NCI-H2171 (cell line): ENCODE data around the gene LRRC51.
"Not testable (repeated sequence)": the region's sequence is repeated elsewhere in the genome, so short reads cannot be mapped to it uniquely, and the experiment has no call there.

Experiments used
- DNase-seq: peaks from one replicate; lab custom pipeline; 2025; lab: John Stamatoyannopoulos, UW

Gene LRRC51

DNA sequence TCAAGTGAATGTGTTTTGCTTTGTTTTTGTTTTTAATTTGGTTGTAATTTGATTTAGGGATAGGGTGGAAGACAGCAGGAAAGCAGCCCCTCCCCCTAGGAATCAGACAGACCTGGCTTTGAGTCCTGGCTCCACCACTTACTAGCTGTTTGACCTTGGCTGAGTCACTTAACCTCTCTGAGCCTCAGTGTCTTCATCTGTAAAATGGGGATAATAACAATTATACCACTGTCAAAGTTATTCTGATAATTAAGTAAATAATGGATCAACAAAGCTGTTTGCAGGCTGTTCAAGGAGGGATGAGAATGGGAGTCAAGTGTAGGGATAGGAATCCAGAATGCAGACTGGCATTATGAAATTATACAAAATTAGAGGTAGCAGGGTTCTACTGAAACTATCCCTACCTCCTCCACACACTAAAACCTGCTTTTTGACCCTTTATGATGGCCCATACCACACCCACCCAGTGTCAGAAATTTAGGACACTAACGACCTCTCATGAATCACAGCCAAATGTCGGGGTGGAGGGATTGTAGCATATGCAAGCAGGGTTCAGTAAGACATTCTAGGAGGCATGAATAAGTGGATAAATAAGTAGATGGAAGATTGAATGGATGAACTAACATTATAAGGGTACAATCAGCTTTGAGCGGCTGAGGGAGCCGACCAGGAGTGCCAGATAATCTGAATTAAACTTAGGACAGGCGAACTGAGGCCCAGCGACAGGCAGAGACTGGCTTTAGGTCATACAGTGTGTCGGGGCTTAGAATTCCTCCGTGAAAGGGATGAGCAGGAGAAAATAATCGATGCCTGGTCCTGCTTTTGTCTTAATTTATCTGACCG is 30.9 kb downstream of the LRRC51 start:
- DNase-seq: no peak

DNA sequence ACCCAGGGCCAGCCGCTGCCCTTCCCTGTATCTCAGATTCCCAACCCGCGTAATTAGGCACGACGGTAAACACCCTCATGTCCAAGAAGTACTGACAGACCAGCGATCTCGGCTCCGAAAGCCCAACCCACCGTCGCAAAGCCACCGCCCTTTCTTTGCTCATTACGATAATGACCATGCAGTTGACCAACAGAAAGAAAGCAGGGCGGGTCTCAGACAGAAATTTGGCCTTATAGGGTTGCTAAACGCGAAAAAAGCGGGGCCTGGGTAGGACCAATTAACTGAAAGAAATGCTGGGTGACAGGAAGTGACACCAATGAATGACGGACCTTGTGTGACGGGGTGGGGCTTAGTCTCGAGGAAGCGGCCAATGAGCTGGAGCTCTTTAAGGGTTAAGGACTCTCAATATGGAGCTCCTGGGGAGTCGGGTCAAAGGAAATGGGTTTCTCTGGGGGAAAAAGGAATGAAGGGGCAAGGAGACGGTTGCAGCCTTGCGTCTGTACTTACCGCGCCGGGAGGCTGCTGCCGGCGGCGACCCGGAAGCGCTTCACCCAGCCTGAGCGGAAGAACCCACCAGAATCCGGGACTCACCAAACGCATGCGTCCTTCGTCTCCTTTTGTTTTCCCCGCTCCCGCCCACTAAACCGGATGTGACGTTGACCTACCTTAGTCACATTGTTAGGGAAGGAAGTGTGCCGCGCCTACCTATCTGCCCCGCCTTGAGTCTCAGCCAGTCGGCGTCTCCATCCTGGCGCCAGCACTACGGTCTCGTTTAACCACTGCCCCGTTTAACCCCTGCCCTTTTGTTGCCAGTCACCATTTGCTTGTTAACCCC is 31.7 kb downstream of the LRRC51 start, which contains the start of gene ANAPC15:
ANAPC15 (minus strand) TSS at position 553 of the 835 bp plus-strand sequence. CDS start 1,419 bp downstream, outside the sequence.
- peak; percentile 98 for DNase-seq

DNA sequence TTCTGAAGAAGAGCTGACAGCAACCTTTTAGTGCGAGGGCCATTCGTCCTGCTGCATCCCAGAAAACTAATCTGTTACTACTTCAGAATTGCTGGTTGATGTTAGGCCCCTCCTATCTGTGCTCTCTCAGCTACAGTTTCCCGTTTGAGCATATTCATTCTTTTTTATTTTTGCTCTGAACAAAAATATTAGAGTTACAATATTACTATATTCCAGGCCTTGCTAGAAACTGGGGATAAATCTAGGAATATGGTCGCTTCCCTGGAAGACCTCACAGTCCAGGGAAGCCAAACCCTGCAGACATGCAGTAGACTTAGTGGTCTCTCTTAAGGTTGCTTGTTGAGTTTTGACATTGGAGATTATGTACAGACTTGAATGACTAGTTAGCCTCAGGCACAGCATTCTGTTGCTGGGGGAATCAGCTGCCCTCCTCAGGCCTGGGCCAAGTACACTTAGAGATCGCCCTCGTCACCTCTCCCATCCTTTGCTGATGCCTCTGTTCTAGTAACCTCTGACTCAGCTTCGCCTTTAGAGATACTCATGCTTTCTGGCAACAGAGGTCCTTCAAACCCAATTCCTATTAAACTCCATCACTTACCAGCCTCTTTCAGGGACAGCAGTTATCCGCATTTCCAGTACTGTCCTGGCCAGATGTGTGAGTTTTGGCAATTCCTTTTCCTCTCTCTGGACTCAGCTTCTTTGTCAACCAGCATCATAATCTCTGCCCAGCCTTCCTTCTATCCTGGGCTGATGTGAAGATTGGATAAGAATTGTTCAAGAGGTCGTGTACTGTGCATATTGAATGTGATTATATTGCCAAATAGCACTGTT is 32.5 kb downstream of the LRRC51 start:
- no peak for DNase-seq

DNA sequence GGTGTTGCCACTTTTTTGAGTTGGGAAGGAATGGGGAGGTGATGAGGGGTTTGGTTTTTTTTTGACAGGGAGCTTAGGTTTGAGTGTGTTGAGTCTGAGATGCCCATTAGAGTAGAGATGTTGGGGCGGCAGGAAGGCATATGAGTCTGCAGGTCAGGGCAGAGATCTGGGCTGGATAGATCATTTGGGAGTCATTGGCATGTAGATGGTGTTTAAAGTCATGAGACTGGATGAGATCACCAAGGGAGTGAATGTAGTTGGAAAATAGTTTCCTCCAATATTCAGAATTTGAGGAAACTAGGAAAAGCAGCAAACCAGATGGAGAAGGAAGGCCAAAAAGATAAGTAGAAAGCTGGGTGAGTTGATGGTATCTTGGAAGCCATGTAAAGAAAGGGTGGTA is 33.9 kb downstream of the LRRC51 start:
- DNase-seq: no peak

DNA sequence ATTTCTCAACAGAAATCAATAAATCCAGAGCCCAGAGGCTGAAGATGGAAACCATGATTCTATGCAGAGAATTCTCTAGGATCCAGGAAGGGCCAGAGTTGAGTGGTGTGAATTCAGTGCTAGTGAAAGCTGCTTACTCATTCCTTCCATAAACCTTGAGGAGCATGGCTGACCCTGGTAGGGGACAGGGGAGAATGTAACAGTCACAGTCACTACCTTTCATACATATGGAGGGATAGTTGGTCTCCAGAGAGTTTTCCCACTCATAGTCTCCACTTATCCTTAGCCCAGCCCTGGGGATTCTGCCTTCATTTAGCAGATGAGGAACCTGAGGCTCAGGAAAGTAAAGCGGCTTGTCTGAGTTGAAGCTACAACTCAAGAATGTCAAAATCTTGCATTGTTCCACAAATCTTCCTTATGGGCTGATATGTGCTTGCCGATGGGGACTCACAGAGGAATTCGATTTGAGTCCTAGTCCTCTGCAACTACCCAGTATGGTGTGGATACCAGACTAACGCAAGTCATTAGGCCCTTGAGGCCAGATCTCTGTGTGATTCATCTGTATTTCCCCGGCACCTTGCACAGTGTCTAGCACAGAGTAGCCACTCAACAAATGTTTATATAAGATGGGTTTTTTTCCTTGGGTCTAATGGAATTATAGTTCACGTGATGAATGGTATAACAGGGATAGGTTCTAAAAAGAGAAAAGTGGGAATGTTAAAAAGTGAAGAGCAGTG is 35.5 kb downstream of the LRRC51 start:
- DNase-seq: no peak

DNA sequence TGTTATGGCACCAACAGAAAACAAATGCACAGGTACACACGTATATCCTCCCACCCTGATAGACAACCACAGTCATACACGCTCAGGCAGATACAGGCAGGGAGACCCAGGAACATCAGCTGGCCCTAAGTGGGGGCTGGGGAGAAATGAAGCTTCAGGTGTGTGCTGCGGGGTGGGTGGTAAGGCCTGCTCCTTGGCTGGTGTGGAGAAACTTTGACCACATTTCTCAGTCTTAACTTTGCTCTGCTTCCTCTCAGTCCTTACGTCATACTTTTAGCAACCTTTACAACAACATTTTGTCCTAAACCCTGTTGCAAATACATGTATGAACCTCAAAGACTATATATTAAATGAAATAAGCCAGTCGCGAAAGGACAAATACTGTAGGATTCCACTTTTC is 38.5 kb downstream of the LRRC51 start:
- DNase-seq: no peak

DNA sequence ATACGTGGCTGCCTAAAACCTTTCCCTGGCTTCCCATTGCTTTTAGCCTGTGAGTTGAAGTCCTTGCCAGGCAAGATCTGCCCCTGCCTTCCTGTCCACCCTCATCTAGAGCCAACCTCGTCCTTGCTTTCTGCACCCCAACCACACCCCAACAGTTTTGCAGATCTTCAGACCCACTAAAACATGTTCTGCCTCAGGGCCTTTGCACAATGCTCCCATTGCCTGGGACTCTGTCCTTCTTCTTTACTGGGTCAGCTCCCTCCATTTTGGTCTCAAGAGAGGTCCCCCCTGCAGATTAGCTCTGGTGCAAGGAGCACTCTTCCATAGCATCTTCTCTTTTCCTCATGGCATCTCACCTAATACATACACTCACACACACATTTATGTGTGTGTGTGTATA is 40.3 kb downstream of the LRRC51 start:
- no peak for DNase-seq

DNA sequence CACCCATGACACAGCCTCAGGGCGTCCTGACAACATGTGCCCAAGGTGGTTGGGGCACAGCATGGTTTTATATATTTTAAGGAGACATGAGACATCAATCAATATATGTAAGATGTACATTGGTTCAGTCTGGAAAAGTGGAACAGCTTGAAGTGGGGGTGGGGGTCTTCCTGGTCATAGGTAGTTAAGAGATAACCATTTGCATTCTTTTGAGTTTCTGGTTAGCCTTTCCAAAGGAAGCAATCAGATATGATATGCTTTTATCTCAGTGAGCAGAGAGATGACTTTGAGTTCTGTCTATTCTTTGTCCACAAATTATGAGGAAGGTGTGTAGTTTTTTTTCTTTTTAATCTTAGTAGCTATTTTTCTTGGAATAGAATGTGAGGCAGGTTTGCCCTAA is 42.0 kb downstream of the LRRC51 start:
- DNase-seq: no peak

DNA sequence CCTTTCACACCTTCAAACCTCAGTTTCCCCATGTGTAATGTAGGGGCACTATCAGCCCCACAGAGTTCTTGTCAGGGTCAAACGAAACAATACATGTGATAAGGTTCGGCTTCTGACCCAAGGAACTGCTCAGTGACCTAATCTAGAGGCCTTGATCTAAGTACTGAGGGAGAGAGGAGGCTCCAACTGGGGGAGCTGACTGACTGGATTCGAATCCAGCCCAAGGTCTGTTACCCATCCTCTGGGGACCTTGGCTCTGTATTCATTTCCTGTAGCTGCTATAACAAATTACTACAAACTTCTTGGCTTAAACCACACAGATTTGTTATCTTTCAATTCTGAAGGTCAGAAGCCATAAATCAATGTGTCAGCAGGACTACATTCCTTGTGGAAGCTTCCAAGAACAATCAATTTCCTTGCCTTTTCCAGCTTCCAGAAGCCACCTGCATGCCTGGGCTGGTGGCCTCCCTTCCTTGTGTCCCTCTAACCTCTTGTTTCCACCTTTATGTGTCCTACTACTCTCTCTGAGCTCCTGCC is 42.5 kb downstream of the LRRC51 start:
- no peak for DNase-seq

DNA sequence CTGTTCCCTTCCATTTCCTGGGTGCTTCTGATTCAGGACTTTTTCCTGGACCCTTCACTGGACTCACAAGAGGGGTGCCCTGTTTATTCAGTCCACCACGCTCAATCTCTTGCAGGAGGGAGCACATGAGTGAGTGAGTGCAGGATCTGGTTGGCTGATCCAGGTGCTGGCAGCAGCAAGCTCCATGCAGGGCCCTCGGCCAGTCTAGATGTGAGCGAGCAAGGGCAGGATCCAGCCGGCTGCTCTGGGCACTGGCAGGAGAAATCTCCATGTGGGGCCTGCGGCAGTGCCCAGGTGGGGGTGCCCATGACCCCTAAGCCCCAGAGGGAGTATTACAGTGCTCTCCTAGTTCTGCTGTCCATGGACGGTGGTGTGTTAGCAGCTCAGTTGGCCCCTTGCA is 43.4 kb downstream of the LRRC51 start:
- DNase-seq: no peak

DNA sequence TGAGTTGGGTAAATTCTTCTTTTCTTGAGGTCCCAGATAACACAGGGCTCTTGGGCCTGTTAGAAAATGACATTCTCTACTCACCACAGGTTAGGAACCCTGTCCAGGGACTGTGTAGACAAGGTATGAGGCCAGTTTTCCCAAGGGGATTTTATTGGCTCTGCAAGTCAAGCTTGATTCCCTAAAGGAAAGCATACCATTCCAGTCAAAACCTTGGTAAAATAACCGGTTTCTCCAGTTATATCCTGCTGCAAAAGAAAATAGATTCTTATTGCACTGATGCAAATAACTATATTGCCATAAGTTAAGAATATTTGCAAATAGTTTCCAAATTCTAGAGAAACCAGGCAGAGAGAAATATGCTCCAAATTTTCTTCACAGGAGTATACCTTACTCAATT is 45.3 kb downstream of the LRRC51 start:
- no peak for DNase-seq

DNA sequence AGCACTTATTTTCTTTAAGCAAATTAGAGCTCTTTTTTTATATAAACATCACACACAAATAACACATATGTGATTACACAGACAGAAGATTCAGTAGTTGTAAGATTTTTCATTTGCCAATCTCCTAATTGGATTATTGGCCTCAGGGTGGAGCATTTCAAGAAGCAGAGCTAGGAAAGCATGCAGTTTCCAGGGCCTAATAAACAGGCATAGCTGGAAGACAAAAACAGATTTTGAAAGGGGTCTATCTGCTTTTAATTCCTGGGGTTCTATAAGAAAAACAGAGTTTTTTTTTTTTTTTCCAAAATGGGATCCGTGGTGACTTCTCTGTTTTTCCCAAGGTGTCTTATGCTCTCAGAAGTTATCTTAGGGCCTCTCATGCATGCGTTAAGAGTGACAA is 47.3 kb downstream of the LRRC51 start:
- no peak for DNase-seq

DNA sequence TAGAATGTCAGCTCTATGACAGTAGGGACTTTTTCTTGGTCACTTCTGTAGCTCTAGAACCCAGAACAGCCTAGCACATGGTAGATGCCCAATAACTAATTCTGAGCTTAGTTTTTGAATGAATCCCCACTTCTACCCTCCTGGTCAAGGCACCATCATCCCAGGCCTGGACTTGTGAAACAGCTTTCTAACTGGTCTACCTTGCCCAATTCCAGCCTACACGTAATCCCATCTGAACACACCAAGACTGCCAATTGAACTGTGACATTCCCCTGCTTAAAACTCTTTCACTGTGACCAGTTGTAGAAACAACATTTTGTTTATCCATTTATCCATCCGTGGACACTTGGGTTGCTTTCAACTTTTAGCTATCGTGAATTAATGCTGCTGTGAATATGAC is 48.7 kb downstream of the LRRC51 start:
- no peak for DNase-seq

DNA sequence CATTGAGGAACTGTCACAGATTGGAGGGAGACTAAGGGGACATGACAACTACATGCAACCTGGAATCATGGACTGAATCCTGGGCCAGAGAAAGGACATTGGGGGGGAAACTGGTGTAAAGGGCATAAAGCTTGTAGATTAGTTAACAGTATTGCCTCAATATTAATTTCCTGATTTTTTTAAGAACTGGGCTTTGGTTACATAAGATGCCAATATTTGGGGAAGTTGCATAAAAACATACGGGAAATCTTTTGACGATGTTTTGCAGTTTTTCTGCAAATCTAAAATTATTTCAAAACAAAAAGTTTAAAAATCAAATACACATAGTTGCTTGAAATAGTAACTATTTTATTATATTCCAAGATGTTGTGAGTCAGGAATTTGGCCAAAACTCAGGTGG is 52.0 kb downstream of the LRRC51 start:
- no peak for DNase-seq

DNA sequence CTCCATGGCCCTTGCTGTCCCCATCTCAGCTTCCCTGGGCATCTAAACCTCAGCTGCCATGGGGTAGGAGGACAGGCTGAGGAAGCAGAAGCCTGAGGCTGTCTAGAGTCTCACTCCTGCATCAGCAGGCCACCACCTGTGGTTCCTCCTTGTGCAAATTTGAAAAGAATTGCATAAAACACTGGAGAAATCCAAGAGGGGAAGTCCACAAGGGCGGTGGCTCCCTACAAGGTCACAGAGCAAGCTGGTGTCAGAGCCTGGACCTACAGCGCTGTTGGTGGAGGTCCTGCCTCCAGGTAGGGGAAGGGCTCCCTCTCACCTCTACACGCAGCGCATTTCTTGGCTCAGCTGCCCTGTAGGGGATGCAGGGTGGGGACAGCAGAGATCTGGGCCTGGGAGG is 54.8 kb downstream of the LRRC51 start, which contains the start of gene FOLR3:
FOLR3 (plus strand) TSS at position 253 of the 400 bp plus-strand sequence. CDS start 228 bp downstream, outside the sequence.
- not testable (repeated sequence) for DNase-seq

DNA sequence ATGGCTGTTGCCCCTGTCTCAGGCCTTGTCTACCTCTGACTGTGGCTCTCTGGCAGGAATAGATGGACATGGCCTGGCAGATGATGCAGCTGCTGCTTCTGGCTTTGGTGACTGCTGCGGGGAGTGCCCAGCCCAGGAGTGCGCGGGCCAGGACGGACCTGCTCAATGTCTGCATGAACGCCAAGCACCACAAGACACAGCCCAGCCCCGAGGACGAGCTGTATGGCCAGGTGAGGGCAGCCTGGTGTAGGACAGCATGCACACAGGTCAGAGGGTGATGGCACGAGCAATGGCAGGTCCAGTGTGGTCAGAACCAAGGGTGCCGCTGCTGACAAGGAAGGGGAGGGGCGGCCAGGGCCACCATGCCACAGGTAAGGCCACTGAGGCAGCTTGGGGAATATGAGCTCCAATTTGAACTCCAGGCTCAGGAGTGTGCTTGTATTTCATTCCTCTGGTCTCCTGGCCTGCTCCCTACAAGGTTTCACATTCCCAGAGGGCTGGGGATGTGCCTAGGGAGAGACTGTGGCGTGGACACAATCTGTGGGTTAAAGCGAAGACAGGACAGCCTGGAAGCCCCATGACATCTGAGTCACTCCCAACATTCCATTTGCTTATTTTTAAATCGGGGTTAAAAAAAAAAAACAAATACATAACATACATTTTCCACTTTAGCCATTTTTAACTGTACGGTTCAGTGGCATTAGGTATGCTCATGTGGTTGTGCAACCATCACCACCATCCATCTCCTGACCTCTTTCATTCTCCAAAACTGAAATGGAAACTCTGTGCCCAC is 55.4 kb downstream of the LRRC51 start:
- DNase-seq: no peak

DNA sequence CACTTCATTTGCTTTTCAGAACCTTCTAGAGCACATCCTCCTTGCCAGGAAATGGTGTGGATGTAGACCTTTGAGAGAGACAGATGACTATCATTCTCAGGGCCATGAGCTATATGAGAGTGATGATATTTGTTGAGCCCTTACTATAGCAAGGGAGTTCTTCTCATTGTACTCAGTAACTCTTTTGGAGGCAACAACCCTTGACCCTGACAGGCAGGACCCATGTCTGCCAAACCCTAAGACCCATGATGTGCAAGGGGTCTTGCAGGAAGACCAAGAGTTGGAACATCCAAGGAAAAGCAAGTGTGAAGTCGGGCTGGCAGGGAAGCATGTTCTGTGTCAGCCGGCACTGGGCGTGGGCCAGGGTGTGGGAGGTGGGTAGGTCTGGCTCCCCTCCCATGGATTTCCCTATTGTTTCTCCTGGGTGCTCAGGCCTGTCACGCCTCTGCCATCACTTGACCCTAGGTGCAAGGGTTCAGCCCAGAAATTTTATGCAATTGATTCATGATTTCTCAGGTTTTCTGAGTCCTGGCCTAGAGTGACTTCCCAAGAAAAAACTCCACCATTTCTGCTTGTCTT is 56.1 kb downstream of the LRRC51 start:
- no peak for DNase-seq

DNA sequence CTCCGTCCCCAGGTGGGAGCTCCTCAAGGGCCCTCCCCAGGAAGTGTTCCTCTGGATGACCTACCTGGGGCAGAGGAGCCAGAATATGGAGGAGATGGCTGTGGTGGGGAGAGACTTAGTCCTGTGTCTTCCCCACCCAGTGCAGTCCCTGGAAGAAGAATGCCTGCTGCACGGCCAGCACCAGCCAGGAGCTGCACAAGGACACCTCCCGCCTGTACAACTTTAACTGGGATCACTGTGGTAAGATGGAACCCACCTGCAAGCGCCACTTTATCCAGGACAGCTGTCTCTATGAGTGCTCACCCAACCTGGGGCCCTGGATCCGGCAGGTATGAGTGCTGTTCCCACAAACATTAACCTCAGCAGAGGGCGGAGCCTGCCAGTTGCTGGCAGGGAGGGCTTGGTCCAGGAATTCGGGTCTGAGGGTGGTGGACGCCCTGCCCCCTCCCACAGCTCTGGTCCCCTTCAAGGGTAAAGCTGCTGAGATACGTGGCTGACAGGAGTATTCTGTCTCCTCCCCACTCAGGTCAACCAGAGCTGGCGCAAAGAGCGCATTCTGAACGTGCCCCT is 58.3 kb downstream of the LRRC51 start:
- no peak for DNase-seq

DNA sequence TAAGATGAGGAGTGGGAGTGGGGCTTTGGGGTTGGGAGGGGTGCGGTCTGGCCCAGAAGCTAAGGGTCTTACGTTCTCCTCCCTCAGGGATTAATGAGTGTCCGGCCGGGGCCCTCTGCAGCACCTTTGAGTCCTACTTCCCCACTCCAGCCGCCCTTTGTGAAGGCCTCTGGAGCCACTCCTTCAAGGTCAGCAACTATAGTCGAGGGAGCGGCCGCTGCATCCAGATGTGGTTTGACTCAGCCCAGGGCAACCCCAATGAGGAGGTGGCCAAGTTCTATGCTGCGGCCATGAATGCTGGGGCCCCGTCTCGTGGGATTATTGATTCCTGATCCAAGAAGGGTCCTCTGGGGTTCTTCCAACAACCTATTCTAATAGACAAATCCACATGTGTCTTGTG is 58.9 kb downstream of the LRRC51 start:
- DNase-seq: no peak

DNA sequence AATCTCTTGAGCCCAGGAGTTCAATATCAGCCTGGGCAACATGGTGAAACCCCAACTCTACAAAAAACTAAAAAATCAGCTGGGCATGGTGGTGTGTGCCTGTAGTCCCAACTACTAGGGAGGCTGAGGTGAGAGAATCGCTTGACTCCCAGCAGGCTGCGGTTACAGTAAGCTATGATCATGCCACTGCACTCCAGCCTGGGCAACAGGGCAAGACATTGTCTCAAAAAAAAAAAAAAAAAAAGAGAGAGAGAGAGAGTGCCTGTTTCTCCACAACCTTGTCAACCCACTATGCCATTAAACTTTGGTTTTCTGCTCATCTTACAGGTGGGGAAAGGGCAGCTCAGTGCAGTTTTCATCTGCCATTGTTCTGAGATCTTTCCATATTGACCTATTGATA is 60.0 kb downstream of the LRRC51 start:
- no peak for DNase-seq
